ENCODE results near the gene LAMB2.

The LAMB2 gene

DNA sequence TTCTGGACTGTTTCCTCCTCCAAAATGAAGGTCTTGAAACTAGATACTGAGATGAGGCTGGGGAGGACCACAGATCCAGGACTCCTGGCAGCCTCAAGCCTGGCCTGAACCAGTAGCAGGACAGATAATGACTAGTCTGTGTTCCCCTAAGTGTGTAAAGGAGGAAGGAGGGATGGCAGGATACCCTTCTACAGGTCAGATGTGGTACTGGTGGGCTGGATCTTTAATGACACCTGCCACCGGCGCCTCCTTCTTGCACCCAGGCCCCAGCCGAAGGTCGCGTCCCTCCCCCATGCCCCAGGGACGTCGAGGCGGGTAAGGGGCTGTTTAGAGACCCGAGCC lies 12.8 kb downstream of the LAMB2 start:
- DNase-seq = no peak

DNA sequence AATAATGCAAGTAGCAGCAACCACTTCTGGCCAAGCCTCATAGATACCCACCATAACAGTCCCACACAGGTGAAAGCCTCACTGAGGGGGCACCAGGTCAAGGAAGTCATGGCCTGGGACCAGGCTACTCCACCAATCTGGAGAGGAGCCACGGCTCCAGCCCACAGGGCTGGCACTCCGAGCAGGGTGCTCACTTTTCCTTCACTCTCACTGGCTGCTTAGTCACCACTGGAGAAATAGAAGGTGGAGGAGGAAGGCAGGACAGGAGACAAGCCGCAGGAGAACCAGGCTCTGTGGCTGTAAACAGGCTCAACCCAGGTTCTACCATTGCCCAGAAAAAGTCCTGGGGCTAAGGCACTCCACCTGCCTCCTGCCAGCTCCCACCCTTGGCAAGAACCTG lies 13.4 kb downstream of the LAMB2 start:
- no peak for DNase-seq

DNA sequence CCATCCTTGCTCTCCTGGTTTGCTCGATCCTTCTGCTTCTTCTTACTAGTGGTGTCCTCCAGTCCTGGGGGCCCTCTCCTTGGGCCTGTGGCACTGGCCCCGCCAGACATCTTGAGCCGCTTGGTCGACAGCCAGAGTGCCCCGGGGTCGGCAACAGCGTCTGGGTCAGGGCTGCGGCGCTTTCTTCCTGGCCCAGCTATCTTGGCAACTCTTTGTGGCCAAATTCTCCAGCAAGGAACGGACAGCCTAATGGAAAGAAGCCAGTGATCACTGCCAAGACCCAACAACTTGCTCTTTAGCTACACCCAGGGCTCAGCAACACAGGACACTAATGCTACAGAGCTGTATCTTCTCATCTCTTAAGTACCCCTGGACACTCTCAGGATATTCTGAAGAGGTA lies 13.8 kb downstream of the LAMB2 start:
- no peak for DNase-seq

DNA sequence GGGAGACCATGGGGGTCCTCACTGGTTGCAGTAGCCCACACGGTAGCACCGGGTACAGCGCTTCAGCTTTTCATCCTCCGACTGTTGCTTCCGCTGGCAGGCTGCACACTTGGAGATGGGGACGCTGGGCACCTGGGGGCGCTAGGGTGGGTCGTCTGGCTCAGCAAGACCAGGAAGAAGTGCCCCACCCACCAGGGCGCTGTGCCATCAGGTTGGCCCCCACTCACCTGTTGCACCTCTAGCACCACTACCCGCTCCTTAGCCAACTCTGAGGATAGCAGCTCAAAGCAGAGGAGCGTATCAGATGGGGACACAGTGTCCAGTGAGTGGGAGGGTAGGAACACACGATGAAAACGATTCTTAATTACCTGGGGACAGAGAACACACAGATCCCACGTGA lies 20.6 kb downstream of the LAMB2 start:
- no peak for DNase-seq

DNA sequence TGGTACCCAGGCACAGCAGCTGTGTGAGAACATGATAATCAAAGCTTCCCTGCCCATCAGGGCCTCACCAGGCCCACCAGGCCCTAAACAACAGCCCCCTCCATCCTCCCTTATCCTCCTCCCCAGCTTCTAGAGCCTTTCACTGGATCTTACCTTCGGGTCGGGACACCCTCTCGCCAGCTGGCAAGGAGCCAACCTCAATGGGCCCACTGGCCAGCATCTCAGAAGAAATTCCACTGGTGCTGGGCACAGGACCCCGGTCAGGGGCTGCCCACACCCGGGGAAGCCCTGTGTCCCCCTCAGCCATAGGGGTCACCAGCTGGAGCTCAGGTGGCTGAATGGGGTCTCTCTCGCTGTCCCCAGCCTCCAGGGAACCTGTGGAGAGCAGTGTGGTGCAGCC lies 21.5 kb downstream of the LAMB2 start:
- no peak for DNase-seq

DNA sequence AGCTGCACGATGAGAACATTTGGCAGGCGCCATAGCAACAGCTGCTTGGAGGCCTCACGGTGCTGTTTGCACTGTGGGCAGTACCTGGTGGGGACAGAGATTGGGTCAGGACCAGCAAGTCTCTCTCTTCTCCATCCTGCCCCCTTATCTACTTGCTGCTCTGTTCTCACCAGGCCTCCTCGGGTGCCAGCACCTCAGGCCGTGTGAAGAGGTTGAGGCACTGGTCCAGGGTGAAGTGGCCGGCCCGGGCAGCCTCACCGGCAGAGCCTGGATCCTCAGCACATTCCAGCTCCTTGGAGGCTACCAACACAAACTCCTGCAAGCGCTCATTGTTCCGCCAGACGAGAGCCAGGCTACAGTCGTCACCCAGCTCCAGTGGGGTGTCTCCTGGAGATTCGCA lies 22.1 kb downstream of the LAMB2 start:
- DNase-seq = no peak

DNA sequence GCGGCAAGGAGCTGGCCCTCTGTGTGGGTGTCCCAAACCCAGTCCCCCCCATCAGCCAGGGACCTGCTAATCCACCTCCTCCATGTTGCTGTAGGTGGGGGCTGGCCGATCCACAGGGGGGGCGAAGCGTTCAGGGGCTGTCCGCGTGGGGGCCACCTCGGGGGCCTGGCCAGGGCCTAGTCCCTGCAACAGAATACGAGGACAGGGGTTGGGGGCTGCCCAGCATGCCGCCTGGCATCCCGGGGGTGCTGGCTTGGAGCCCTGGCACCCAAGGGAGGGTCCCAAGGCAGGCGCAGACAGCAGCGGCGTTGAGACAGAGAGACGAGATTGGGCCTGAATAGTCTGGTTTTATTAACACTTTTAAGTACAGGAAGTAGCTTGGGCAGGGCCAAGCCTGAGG lies 24.5 kb downstream of the LAMB2 start:
- no peak for DNase-seq

DNA sequence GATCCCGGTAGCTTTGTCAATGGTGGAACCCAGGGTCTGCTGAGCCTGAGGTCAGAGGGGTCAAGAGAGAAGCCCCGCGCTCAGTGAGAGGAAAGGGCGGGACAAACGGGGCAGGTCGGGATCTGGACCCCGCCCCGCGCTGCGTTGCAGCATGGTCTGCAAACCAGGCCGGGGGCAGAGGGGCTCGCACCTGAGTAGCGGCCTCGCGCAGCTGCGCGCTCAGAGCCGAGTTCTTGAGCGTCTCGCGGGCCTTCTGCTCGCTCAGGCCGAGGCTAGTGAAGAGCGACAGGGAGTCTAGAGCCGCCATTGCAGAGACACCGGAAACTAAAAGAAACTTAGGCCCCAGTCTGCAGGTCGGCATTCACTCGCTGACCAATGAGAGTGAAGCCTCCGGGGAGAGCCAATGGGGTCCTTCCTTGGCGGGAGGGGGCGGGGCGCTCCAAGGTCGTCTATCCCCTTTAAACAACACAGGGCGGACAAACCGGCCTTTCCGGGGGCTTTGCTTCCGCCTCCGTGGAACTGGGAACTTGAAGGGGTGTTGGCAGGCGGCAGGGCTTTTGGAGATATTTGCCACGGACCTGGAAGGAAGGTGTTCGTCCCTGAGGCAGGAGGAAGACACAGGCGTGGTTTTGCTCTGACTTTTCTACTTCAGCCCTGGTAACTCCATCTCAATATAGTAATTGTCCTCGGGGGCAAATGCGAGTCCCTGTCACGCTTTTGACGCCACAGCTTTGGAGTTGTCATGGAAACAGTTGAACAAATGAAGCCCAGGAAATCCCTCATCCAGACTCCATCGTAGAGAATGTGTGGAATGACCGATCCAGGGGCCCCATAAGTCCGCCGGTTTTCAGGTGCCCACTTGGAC lies 28.2 kb downstream of the LAMB2 start, which contains the start of gene QARS1:
Gene QARS1 (minus strand): TSS at position 331 of the 865 bp plus-strand sequence. CDS start 24 bp downstream, at position 307.
- peak; percentile 71 for DNase-seq

DNA sequence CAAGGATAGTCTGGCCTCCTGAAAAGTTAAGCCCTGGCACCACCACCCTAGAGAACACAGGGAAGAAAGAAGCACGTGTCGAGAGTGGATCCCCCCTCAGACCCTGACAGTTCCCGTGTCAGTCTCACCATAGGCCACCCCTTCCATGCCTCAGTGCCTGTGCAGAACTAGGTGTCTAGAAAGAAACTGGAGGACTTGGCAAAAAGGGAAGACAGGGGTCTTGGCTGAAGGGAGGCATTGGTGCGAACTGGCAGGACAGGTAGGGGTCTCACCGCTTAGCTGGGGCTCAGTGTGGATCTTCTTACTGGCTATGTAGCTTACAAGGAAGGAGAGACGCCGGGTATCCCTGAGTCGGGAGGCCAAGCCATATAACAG lies 28.8 kb downstream of the LAMB2 start:
- no peak for DNase-seq

DNA sequence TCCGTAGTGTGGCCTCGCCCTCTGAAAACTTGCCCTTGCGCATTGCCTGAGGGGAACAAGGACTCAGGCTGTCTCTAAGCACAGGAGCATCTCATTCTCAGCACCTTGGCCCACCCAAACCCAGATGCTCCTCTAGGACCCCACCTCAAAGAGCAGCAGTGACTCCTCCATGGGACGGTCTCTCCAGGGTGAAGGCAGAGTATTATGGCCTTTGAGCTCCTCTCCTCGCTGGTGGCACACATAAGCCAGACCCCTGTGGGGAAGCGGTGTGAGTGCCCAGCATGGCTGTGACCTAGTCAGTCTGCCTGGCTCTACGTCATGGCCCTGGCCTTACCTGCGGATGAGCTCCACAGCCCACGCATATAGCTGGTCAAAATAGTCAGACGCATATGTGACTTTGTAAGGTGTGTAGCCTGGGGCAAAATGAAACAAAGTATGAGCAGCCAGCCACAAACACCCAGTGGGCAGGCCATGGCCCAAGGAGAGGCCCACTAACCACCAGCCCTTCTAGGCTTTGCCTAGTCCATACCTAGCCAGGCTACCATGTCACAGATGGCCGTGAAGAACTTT lies 32.7 kb downstream of the LAMB2 start:
- no peak for DNase-seq

DNA sequence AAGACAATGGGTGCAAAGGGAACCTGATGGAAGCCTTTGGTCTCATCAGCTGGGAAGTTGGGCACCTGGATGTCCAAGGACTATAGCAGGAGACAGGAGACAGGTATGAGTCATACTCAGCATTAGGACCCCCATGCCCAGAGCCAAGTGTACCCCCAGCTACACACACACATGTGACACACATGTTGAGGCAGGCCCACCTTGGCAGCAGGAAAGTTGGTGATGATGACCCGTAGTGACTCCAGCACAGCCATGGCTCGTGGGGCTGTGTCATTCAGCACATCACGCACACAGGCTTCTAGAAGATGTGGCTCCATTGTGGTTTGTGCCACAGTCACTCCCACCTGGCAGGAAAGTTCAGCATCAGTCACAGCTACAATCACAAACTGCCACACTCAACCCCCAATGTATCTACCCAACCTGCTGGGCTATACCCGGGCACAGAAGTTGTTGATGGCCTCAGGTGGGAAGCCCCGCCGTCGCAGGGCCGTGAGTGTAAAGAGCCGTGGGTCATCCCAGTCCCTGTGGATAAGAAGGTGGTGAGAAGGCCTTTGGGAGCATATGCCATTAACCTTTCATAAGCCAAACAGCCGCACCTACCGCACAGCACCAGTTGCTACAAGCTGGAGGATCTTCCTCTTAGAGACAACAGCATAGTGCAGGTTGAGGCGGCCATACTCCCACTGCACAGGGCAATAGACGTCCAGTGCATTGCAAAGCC lies 33.8 kb downstream of the LAMB2 start:
- DNase-seq = no peak

DNA sequence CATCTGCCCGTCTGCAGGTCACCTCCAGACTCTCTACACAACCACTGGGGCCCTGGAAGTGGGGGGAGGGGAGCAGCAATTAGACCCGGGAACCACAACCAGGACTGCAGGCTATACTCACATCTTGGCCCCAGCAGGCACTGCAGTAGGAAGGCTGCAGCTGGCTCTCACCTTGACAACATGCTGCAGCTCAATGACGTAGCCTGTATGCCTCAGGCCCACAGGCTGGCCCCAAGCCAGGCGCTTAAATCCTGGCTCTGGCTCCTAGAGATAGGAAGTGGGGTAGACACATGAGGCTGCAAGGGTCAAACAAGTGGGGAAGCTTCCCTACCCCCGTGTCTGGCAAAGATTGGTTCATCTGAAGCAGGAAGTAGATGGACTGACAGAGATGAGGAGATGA lies 34.4 kb downstream of the LAMB2 start:
- no peak for DNase-seq

DNA sequence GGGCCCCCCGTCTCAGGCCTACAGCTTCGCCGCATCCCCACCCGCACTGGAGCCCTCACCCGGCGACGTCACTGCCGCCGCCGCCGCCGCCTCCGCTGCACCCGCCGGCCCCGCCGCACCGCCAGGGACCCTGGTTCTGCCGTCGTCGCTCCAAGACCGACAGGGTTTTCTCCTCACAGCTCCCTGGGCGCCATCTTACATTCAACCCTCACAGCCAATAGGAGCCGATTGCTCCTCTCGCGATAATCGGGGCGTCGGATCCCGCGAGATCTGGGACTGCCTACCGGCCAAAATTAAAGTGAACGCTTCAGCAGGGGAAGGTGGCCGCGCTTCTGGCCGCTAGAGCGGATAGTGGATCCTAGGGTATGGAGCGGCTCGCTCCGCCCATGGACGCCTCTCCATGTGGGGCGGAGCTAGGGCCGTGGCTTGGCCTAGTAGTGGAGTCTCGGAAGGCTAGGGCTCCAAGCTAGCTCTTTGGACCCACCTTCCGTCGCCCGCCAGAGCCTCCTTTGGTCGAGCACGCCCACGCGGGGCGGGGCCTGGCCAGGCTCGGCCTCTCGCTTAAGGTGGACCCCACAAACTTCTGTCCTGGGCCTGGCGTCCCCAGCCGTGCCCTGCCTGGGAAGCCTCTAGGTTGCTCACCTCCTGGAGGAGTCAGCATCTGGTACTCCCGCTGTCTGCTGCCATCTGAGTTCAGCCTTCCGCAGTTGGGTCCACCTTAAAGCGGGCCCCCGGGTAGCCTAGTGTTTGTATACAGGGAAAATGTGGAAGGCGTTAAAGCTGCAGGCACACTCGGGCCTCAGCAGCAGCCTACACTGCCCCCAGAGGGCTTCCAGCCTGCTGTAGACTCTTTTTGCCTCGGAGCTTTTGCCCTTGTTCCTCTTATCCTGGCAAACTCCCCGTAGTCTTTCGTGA lies 38.7 kb downstream of the LAMB2 start, which contains the start of gene QRICH1:
Gene QRICH1 (minus strand): TSS at position 219 of the 915 bp plus-strand sequence. CDS start 17,054 bp downstream, outside the sequence.
- peak; percentile 86 for DNase-seq

DNA sequence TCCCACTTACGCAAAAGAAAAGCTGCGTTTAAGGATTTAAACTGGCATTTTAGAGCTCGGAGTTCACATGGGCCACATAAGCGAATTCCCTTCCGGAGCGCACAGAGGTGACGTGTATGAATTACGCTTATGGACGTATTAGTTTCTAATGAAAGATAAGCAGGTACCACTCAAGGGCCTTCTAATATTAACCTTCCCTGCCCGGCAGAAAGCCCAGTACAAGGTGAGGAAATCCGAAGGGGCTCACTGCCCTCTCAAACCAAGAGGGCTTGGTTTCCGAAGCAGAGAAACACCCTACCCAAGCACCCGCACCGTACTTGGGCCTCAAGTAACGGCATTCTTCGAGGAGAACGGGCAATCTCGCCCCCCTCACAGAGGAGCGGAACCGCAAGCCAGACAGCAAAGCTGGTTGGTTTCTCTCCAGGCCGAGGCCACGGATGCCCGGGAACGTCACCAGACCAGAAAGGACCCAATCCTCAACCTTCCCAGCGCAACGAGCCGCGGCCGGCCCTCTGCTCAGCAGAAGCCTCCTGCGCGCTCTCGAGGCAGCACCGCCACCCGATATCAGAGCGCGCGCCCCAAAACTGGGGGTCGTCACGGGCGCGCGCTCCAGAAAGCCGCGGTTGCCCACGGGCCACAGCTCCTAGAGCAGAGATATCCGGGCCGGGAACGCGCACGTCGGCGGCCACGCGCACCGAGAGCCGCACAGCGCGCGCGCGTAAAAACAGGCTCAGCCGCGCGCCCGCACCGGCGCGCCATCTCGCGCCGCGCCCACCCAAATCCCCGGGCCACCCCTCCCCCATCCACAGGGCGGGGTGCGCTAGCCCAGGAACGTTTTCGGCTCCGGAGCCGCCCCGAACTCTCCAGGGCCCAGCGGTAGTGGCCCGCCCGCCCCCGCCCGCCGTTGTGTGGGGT lies 39.7 kb downstream of the LAMB2 start:
- DNase-seq = peak; percentile 70

DNA sequence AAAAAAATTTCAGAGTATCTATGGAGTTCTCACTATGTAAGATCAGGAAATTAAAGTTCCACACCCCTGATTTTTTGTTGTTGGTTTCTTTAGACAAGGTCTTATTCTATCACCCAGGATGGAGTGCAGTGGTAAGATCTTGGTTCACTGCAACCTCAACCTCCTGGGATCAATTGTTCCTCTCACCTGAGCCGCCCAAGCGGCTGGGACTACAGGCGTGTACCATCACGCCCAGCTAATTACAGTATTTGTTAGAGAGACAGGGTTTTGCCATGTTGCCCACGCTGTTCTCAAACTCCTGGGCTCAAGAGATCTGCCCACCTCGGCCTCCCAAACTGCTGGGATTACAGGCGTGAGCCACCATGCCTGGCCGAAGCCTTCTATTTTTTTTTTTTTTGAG lies 51.4 kb downstream of the LAMB2 start:
- peak; percentile 4 for DNase-seq

DNA sequence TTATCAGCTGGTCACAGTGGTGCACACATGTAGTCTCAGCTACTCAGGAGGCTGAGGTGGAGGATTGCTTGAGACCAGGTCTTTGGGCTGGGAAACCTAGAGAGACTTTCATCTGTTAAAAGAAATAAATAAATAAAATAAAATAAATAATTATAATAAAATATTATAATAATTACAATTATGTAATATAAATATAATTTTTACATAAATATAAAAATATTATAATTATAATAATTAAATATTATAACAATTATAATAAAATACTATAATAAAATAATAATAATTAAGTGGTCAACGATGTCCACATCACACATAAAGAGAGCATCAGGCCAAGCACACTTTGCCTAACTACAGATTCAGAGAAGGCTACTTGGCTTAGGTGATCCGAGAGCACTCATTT lies 53.6 kb downstream of the LAMB2 start:
- no peak for DNase-seq

DNA sequence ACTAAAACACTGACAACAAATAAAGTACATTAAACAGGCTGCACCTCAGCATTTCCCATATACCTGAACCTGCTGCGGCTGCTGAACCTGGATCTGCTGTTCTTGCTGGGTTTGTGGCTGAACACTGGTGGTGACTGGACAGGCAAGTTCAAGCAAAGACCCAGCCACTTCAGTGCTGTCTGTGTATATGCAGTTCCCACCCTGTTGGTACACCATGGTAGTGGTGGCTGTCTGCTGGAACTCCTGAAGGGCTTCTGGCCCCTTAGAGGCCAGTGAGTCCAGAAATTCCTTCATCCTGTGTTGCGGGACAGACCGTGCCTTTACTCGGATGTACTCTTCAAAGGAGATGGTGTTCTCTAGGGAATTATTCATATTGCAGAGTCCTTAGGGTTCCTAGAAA lies 56.2 kb downstream of the LAMB2 start:
- no peak for DNase-seq

DNA sequence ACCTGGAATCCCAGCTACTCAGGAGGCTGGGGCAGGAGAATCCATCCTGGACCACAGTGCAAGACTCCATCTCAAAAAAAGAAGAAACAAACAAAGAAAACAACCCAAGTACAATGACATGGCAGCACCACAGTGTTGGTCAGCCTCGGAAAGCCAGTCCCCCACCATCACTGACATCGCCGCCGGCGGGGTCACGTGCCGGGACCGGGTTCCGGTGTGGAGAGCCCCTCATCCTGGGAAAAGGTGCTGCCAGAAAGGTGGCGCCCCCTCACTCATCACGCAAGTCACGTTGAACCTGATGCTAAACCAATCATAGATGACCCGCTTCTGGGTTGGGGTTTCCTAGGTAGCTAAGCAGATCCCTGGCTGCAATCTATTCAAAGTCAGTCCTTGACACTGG lies 56.7 kb downstream of the LAMB2 start:
- no peak for DNase-seq

Data from NCI-H2171 (cell line).